GM18858 (cell line): ENCODE measurements around the gene PDE3A.

Experiments used
- ATAC-seq: cut with Tn5 transposase; IDR thresholded peaks from one replicate; pipeline ENCODE4 v1.9.1; 2021; ENCODE audit not compliant: unreplicated experiment

The PDE3A gene

GRCh38 chr12:20453756-20454310 lies 85.5 kb downstream of the PDE3A start:
- ATAC-seq: no peak

- no peak for ATAC-seq
Measured at GRCh38 chr12:20455001-20455706, 86.8 kb downstream of the PDE3A start.

- no peak for ATAC-seq
Measured at GRCh38 chr12:20457582-20457981, 89.2 kb downstream of the PDE3A start.

- no peak for ATAC-seq
Measured at GRCh38 chr12:20458011-20458410, 89.7 kb downstream of the PDE3A start.

- ATAC-seq: no peak
Measured at GRCh38 chr12:20459920-20460319, 91.6 kb downstream of the PDE3A start.

GRCh38 chr12:20460956-20461355 lies 92.6 kb downstream of the PDE3A start:
- no peak for ATAC-seq

GRCh38 chr12:20463913-20464524 lies 95.7 kb downstream of the PDE3A start:
- no peak for ATAC-seq

GRCh38 chr12:20469300-20469699 lies 101.0 kb downstream of the PDE3A start:
- ATAC-seq: no peak

- no peak for ATAC-seq
Measured at GRCh38 chr12:20469756-20470155, 101.4 kb downstream of the PDE3A start.

- ATAC-seq: no peak
Measured at GRCh38 chr12:20472102-20472782, 103.9 kb downstream of the PDE3A start.

GRCh38 chr12:20473133-20473532 lies 104.8 kb downstream of the PDE3A start:
- no peak for ATAC-seq

- ATAC-seq: no peak
Measured at GRCh38 chr12:20474016-20474415, 105.7 kb downstream of the PDE3A start.

GRCh38 chr12:20474443-20474842 lies 106.1 kb downstream of the PDE3A start:
- ATAC-seq: no peak

- ATAC-seq: no peak
Measured at GRCh38 chr12:20475542-20475941, 107.2 kb downstream of the PDE3A start.

GRCh38 chr12:20476551-20476950 lies 108.2 kb downstream of the PDE3A start:
- ATAC-seq: no peak

GRCh38 chr12:20477255-20477654 lies 108.9 kb downstream of the PDE3A start:
- no peak for ATAC-seq

- ATAC-seq: no peak
Measured at GRCh38 chr12:20477672-20478071, 109.3 kb downstream of the PDE3A start.

- no peak for ATAC-seq
Measured at GRCh38 chr12:20482491-20483054, 114.2 kb downstream of the PDE3A start.

GRCh38 chr12:20483776-20484175 lies 115.4 kb downstream of the PDE3A start:
- no peak for ATAC-seq

GRCh38 chr12:20486233-20486632 lies 117.9 kb downstream of the PDE3A start:
- no peak for ATAC-seq

- no peak for ATAC-seq
Measured at GRCh38 chr12:20487519-20487918, 119.2 kb downstream of the PDE3A start.

- ATAC-seq: no peak
Measured at GRCh38 chr12:20489645-20490044, 121.3 kb downstream of the PDE3A start.
